Kidney glomerular epithelial cell (primary cell): ENCODE results near the gene LRG1.

Experiments used
- DNase-seq: peaks from one replicate; lab custom pipeline; 2025; lab: John Stamatoyannopoulos, UW

Gene LRG1

DNA sequence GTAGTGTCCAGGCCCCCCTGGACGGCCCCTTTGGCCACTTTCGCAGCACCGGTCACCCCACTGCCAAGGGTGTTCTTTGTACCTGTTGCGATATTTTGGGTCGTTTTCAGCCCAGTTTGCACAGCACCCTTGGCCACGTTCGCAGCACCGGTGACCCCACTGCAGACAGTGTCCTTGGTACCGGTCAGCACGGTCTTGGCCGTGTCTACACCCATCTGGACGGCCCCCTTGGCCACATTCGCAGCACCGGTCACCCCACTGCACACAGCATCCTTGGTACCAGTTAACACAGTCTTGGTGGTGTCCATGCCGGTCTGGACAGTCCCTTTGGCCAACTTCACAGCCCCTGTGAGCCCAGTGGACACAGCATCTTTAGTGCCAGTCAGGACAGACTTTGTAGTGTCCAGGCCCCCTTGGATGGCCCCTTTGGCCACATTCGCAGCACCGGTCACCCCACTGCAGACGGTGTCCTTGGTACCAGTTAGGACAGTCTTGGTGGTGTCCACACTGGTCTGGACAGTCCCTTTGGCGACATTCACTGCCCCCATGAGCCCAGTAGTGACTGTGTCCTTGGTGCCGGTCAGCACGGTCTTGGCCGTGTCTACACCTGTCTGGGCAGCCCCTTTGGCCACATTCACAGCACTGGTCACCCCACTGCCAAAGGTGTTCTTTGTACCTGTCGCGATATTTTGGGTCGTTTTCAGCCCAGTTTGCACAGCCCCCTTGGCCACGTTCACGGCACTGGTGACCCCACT, 28.4 kb downstream of the LRG1 start:
- no peak for DNase-seq

DNA sequence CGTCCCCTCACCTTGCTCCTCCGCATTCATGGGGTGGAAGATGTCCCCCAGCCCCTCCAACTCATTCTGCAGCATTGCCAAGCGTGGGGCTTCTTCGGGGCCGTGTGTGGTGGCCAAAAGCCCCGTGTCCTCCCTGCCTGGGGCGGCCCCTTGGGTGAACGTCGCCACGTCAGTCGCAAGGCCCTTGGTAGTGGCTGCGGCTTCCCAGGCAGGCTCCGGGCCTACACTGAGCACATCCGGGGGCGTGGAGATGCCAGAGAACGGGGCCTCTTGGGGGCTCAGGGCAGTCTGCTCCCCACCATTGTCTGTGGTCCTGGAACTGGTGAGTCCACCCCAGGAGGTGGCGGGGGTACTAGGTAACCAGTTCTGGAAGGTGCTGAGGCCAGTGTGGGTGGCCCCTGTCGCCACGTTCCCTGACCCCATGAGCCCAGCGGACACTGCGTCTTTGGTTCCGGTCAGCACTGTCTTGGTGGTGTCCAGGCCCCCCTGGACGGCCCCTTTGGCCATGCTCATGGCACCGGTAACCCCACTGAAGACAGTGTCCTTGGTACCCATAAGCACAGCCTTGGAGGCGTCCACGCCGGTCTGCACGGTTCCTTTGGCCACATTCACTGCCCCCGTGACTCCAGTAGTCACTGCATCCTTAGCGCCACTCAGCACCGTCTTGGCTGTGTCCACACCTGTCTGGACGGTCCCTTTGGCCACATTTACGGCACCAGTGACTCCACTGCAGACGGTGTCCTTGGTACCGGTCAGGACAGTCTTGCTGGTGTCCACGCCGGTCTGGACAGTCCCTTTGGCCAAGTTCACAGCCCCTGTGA, 29.2 kb downstream of the LRG1 start:
- no peak for DNase-seq

DNA sequence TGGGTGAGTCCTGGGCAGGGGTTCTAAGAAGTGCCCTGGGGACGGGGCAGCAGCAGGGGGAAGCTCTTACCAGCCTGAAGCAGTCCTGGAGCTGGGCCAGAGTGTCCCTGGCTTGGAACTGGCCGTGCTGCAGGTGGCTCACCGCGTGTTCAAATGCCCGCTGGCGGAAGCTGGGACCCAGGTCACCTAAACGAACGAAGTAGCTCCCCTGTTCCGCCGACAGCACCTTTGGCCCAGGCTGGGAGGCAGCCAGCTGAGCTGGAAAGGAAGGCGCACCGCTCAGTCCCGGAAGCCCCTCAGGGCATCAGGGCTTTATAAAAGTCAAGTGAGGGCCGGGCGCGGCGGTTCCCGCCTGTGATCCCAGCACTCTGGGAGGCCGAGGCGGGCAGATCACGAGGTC, 31.1 kb downstream of the LRG1 start:
- no peak for DNase-seq

DNA sequence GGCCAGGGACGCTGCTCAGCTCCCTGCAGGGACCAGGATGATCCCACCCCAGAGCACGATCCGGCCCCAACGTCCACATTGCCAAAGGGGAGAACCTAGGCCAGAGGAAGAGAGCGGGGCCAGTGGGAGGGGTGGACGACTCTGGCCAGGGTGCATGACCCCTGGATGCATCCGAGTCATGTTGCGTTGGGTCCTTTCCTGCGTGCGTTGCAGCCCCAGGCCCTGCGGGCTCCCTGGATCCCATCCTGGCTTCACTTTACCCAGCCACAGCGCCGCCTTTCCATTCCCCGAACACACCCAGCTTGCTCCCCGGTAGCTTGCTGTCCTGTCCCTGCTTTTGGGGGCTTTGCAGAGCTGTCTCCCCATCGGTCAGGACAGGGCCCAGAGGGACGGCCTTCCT, 32.0 kb downstream of the LRG1 start:
- DNase-seq, result no peak

DNA sequence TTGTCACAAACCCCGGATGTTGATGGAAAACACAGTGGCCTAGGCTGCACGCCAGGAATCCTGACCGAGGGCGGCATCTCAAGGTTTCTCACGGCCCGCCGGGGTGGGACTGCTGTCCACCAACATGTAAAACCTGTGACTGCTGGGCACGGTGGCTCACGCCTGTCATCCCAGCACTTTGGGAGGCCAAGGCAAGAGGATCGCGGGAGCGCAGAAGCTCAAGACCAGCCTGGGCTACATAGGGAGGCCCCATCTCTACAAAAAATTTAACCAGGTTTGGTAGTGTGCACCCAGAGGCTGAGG, 32.7 kb downstream of the LRG1 start:
- DNase-seq, result no peak

DNA sequence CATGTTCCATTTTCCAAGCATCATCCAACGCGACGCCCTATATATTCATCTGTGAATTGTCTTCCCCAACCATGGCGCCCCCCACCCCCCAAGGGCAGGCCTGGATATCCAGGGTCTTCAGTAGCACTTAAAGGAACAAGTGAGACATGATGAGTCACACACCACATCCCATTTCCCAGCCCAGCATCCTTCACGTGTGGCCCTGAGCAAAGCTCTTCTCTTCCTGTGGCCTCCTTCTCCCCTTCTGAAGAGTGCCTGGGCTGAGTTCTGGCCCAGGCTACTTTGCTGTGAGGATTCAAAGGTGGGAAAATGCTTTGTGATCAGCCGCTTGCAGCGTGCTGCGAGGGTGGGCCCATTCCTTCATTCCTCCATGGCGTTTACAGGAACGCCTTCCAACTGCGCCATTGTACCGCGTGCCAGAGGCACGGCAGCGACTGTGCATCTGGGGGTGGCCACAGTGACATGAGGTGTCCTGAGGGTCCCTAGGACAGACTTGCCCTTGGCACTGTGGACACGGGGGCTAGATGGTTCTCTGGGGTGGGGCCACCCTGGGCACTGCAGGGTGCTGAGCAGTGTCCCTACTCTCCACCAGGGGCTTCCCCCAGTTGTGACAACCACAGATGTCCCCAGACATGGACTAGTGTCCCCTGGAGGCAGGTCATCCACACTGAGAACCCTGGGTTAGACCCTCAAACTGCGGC, 33.2 kb downstream of the LRG1 start:
- DNase-seq, result no peak

DNA sequence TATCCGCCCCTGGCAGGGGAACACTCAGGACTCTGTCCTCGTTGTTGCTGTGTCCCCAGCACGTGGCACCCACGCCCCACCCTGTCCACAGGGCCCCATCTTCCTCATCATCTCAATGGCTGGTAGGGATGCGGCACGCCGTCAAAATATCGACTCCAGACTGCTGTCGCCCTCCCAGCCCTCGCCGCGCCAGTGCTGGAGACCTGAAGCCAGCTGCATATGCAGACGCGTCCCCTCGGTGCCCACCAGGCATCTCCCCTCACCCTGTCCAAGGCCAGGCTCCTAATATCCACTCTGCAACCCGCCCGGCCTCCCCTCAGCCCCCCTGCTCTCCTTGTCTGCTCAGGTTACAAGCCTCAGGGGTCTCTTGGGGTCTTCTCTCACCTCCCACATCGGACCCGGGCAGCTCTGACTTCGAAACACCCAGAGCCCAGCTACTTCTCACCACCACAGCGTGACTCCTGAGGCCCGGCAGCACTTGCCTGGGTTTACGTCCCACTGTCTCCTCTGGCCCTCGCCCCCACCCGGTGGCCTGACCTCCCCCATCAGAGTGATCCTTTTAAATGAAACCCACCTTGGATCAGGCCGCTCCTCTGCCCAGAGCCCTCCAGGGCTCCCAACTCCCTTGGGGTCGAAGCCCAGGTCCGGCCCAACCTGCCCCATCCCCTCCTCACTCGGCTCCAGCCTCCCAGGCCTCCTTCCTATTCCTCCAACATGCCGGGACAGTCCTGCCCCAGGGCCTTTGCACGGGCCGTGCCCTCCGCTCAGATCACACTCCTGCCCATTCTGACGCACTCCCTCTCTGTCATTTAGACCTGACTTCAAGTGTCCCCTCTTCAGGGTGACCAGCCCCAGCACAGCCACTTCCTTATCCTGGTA, 34.0 kb downstream of the LRG1 start:
- DNase-seq, result no peak

DNA sequence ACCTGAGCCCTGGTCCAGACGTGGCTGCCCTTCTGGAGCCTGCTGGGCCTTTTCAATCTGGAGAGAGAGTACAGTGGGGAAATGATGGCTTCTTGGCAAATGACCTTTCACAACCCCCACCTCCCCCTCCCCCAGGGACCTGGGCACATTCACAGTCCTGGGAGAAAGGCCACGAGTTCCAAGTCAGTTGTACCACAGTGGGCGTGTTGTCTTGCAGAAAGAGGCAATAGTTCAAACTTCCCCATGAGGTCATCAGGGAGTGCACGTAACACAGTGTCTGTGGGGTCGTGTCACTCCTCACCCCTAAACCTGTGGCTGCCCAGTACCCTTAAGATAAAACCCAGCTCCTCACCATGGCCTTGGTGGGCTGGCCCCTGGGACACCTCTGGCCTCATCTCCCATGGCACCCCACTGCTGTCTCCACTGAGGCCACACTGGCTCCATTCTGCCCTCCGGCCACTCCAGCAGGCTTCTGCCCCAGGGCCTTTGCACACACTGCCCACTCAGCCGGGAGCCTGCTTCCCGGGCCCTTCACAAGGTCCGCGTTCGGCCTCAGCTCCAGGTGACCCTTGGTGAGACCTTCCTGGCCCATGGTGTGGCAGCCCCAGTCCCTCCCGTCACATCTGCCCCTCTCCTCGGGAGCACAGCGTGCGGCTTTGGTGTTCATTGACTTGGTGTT, 34.8 kb downstream of the LRG1 start:
- no peak for DNase-seq

DNA sequence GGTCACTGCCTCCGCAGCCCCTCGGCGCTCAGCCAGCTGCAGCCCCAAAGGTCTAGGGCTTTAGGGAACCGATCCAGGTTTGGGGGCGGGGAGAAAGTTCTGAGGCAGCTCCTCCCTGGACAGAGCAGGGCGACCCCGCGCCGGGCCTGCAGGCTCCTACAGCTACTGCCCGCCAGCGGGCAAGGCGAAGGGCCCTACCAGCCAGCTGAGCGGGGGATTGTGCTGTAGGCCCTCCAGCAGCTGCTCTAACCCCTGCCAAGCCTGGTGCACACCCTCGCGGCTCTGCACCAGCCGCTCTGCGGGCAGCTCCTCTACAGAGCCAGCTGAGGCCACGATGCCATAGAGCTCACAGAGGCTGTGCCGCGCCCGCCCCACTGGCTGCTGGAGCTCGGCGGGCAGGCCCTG, 35.5 kb downstream of the LRG1 start:
- DNase-seq, result no peak

DNA sequence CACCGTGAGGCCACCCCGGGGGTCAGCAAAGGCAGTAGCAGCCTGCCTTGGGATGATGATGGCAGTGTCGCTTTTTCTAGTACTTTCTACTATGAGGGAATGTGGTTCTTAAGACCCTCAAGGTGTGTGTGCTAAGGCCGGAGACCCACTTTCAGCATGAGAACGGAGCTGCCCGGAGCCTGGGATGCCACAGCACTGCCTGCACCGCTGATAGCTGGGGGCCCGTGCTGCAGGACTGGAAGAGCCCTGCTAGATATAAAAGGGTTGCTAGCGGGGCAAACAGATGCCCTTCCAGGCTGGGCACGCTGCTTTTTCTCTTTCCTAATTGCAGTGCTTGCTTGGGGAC, 36.0 kb downstream of the LRG1 start:
- DNase-seq, result no peak

DNA sequence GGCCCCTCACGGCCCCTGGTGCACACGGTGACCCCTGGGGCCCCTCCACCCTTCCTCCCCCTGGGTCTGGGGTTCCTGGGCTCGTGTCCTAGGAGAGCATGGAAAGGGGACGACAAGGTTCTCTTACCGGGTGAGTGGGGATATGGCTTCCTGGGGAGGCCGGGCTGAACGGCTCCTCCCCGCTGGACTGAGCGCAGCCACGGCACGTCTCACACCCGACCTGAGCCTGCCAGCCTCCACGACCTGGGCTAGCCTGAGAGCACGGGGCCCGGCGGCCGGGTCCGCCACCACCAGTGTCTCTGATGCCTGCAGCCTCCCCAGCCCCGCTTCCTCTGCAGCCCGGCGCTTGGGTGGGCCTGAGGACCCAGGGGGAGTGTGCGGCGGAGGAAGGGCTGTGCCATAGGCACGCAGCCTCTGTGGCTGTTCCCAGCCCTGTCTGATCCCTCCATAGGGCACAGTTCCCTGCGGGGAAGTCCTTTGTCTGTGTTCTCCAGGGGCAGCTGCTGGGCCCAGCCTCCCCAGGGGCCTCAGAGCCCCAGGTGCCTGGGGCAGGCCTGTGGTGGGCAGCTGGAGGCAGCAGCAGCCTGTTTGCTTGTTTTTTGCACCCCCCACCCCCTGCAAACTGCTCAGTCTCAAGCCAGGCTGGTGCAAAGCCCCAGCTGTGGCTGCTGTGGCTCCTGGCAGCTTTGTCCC, 36.6 kb downstream of the LRG1 start:
- no peak for DNase-seq

DNA sequence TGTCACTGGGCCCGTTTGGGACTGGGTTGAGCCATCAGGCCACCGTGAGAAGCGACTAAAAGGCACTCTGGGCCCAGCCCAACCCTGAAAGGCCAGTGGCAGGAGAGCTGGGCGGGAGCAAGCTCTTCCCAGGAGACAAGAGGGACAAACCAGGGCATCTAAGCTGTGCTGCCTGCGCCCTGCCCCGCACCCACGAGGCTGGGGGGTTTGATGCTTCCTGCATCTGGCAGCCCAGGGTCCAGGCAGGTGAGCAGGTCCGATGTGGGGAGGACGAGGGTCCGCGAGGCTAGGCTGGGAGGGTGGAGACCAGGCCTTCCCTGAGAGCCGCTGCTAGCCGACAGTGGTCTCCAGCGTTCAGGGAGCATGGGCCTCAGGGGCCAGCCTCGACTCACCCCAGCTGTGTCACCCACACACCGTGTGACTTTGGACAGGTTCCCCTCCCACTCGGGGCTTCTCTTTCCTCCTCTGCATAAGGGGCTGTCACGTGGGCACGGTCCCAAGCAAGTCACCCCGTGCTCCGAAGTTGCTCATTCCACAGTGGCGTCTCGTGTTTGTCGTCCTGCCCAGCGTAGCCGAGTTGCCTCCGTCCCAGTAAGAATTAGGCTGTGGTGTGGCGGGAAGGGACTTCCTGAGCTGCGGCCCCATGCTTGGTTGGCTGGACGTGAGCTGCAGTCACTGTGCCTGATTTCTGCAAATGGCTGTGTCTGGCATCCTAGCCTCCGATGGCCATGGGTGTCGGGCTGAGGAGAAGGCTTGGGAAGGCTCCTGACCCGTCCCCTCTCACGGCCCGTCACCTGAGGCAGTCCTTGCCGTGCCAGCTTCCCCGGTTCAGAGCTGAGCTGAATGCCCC, 37.3 kb downstream of the LRG1 start:
- no peak for DNase-seq

DNA sequence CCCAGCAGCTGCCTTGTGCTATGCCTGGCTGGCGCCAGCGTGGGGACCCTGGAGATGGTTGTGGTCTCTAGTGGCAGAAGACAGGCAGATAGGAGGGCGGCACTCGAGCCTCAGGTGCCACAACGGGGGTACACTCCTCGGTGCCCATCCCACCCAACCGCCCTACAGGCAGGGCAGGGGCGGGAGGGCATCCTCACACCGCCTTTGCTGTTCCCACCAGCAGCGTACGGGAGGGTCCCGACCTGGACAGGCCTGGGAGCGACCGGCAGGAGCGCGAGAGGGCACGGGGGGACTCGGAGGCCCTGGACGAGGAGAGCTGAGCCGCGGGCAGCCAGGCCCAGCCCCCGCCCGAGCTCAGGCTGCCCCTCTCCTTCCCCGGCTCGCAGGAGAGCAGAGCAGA, 38.1 kb downstream of the LRG1 start:
- no peak for DNase-seq

DNA sequence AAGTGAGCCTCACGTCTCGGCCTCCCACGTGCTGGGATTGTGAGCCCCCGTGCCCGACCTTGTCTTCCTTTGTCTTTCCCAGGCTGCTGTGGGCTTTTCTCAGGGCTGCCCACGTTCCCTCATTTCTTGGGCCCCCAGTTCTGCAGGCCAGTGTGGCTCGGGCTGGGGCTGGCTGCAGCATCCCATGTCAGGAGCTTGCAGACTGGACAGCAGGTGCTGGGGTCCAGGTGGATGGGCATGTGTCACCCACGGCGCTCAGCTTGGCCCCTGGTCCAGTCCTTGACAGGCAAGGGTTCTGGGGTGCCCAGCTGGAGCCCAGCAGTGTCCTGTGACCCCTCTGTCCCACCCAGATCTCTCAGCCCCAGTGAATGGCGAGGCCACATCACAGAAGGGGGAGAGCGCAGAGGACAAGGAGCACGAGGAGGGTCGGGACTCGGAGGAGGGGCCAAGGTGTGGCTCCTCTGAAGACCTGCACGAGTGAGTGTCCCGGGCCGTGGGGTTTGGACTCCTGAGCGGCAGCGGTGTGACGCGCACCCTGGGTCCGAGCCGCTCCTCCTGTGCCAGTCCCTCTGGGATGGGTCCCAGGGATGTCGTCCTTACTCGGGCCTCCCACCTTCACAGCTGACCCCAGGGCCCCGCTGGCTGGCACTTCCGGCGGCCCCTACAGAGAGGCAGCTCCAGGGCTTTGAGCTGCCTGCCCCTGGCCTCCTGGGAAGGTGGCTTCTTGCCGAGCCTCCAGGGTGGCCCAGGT, 38.8 kb downstream of the LRG1 start:
- DNase-seq, result no peak

DNA sequence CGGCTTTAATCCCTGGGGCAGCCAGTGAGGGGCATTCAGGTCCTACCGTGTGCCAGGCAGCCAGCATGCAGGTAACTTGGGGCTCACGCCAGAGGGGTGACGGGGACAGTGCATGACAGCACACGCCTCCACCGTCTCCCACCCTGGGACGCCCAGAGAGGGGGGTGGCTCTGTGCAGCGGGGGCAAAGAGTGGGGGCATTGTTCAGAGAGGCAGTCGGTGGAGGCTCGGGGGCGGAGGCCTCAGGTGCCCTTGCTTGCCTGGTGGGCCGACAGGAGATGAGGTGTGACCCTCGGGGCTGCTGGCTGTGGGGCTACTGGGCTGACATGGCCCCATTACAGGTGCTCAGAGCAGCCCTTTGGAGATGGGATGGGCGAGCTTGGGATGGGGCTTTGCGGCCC, 40.0 kb downstream of the LRG1 start:
- DNase-seq, result no peak

DNA sequence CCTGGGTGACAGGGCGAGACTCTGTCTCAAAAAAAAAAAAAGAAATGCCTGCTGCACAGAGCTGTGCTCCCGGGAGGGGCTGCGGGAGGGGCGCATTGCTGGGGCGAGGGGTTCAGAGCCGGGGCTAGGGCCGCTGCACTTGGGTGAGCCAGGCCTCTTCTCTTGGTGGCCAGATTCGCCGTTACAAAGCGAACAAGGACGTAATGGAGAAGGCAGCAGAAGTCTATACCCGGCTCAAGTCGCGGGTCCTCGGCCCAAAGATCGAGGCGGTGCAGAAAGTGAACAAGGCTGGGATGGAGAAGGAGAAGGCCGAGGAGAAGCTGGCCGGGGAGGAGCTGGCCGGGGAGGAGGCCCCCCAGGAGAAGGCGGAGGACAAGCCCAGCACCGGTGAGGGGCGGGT, 40.5 kb downstream of the LRG1 start:
- DNase-seq, result no peak

DNA sequence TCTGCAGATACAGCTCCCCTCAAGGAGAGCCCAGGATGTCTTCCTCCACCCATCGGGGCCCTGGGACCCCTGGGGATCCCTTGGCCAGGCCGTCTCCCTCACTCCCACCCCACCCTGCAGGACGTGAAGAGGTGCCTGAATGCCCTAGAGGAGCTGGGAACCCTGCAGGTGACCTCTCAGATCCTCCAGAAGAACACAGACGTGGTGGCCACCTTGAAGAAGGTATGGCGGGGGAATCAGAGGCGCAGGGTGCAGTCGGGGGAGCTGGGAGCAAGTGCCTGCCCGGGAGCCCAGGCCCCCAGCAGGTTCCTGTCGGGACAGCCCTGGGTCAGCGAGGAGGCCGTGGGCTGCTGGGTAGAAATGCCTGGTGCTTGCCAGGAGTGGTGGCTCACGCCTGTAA, 41.1 kb downstream of the LRG1 start:
- no peak for DNase-seq

DNA sequence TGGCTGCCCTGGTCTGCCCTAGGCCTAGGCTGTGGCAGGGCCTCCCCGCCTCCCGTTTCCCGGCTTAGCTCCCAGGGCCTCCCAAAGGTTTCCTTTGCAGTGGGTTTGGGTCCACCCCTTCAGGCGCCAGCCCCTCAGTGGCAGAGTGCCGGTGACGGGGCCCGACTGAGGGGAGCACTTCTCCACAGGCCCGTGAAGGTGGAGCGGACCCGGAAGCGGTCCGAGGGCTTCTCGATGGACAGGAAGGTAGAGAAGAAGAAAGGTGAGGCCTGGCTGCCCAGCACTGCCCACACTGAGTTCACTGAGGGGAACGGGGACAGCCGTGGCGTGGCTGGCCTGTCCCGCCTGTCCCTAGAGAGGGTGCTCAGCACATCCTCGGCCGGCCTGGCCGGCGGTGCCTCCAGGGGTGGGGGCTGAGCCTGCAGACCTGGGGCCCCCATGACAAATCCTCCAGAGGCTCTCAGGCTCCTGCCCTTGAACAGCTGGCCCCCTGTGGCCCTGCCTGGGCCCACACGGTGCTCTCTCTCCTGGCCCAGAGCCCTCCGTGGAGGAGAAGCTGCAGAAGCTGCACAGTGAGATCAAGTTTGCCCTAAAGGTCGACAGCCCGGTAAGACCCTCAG, 42.0 kb downstream of the LRG1 start:
- no peak for DNase-seq

DNA sequence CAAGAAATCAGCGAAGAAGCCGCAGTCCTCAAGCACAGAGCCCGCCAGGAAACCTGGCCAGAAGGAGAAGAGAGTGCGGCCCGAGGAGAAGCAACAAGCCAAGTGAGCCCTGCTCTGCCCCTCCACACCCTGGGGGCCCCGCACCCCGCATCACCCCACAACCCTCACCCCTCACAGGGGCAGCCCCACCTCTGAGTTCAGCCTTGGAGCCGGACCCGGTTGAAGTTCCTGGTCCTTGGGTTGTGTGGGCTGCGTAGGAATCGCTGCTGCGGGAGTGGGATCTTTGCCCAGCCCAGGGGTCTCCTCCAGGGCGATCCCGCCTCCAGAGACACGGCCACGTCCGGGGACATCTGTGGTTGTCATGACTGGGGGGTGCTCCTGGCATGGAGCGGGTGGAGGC, 43.5 kb downstream of the LRG1 start:
- no peak for DNase-seq
